UCSD-AML1 (cell line): Measurements from ENCODE around the gene DHRS13.

ENCODE experiments used
- DNase-seq: peaks from one replicate; lab custom pipeline; 2025; ENCODE audit not compliant: unreplicated experiment; lab: John Stamatoyannopoulos, UW

DHRS13 gene

GRCh38 chr17:28902819-28903545 is at the start of gene DHRS13:
Gene DHRS13 (minus strand): TSS chr17:28903079. CDS start chr17:28902944, 135 bp downstream.
- DNase-seq = peak; percentile 96

- peak; percentile 96 for DNase-seq
Measured at GRCh38 chr17:28951991-28952975, 49.4 kb upstream of the DHRS13 start.

- DNase-seq = peak; percentile 100
Measured at GRCh38 chr17:28951428-28951990, 48.6 kb upstream of the DHRS13 start, which contains the start of gene PHF12. Gene PHF12 (minus strand): TSS chr17:28951518. CDS start chr17:28950960, 558 bp downstream.

GRCh38 chr17:28950752-28951427 is 48.0 kb upstream of the DHRS13 start:
- DNase-seq = no peak

- DNase-seq = peak; percentile 60
Measured at GRCh38 chr17:28950017-28950751, 47.3 kb upstream of the DHRS13 start.

- DNase-seq = peak; percentile 57
Measured at GRCh38 chr17:28949185-28950016, 46.5 kb upstream of the DHRS13 start.

GRCh38 chr17:28948873-28949184 is 46.0 kb upstream of the DHRS13 start:
- DNase-seq = no peak

GRCh38 chr17:28948342-28948741 is 45.5 kb upstream of the DHRS13 start:
- DNase-seq = no peak

GRCh38 chr17:28947639-28948038 is 44.8 kb upstream of the DHRS13 start:
- no peak for DNase-seq

- no peak for DNase-seq
Measured at GRCh38 chr17:28946239-28946638, 43.4 kb upstream of the DHRS13 start.

GRCh38 chr17:28944862-28945741 is 42.2 kb upstream of the DHRS13 start:
- DNase-seq = no peak

GRCh38 chr17:28944343-28944742 is 41.5 kb upstream of the DHRS13 start:
- no peak for DNase-seq

- no peak for DNase-seq
Measured at GRCh38 chr17:28942925-28943324, 40.0 kb upstream of the DHRS13 start.

- no peak for DNase-seq
Measured at GRCh38 chr17:28941251-28941650, 38.4 kb upstream of the DHRS13 start.

- no peak for DNase-seq
Measured at GRCh38 chr17:28940675-28941074, 37.8 kb upstream of the DHRS13 start.

- no peak for DNase-seq
Measured at GRCh38 chr17:28940142-28940541, 37.3 kb upstream of the DHRS13 start.

GRCh38 chr17:28938552-28938951 is 35.7 kb upstream of the DHRS13 start:
- DNase-seq = no peak

- DNase-seq = no peak
Measured at GRCh38 chr17:28937044-28937729, 34.3 kb upstream of the DHRS13 start.
